Lung microvascular endothelial cell (primary cell): ENCODE results near the gene RCN2. TPM values are rescaled to one million over a fixed set of nuclear protein-coding genes. Genes with fewer than 3 reads are reported as not detected.

Experiments
- DNase-seq, 2 donors: peaks; one replicate each; pipeline versions ENCODE4 v3.0.0 to v3.0.0-alpha.2; 2010; ENCODE audit warnings: low read depth in 2 of 2
- total RNA-seq: library from RNA; depleted of rRNA; stranded (reverse); fragments of >200 nt; gene quantifications from 2 replicates; pipeline ENCODE4 v1.2.1, GENCODE V29; 2014

The RCN2 gene
- total RNA-seq, 1 donor from 2014 or later: 42.3 TPM

DNA sequence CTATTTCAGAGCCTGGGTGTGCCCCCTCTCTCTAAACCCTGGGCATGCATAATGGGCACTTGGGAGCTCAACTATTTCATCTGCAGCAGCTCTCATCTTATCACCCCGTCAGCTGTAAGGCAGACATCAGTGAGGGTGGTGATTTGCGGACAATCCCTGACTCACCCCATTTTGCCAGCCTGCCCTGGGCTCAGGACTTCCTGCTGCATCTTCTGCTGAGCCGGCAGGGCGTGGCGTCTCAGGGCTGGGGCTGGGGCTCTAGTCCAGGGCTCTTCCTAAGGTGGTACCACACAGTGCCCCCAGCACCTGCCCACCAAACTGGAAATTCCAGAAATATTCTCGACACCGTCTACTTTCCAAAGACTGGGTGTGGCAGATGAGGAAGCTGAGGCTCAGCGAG lies 62.5 kb downstream of the RCN2 start:
- peak in 1 of 2 donors; percentile 28 for DNase-seq

DNA sequence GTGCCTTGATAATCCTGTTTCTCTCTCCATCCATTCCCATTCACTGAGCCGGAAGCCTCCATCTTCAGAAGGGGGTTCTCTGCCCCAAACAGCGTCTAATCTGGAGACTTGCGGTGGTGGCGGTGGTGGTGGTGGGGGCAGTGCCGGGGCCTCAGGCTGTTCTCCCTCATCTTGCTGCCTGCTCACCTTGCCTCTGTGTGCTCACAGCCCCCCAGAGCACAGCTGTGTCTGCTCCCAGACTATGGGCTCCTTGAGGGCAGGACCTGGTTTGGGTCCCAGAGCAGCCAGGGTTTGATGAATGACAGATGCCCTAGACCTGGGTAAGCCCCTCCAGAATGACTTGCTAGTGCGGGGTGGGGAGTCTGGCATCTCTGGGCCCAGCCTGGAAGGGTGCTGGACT lies 62.9 kb downstream of the RCN2 start:
- no peak for DNase-seq

DNA sequence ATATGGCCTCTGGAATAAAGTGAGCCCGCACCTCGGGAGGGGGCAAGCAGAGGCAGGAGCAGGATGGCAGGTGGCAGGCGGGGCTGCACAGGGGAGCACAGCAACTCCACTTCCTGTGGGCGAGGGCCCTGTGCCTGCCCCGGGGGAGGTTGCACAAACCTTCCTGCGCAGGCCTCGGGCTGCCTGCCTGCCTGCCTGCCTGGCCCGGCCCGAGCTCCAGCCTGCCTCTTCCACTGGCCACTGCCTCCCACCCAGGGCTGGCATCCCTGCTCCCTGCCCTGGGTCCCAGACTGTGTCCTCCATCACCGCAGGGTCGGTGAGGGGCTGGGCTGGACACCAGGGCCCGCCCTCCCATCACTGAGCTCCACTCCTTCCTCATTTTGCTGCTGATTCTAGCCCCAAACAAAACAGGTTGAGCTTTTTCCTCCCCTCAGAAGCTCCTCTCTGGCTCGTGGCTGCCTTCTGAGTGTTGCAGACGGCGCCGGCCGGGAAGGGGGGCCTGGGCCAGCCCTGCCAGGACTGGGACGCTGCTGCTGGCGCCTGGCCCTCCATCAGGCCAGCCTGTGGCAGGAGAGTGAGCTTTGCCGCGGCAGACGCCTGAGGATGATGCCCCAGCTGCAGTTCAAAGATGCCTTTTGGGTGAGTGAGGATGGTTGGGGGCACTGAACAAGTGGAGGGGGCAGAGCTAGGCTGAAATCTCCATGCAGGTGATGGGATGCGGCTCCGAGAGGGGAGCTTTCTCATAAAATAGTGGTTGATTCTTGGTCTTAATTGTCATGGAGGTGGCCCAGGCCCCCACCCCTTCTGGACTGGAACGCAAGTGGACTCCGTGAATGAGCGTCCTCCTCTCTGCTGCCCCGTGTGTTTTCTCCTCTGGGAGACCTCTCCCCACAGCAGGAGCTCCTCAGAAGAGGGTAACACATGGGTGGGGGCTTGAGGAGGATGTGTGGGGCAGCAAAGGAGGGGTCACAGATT lies 63.7 kb downstream of the RCN2 start, which contains the start of gene PSTPIP1:
PSTPIP1 (plus strand) TSS at position 156 of the 975 bp plus-strand sequence; CDS start at position 604, 448 bp downstream.
- no peak for DNase-seq

DNA sequence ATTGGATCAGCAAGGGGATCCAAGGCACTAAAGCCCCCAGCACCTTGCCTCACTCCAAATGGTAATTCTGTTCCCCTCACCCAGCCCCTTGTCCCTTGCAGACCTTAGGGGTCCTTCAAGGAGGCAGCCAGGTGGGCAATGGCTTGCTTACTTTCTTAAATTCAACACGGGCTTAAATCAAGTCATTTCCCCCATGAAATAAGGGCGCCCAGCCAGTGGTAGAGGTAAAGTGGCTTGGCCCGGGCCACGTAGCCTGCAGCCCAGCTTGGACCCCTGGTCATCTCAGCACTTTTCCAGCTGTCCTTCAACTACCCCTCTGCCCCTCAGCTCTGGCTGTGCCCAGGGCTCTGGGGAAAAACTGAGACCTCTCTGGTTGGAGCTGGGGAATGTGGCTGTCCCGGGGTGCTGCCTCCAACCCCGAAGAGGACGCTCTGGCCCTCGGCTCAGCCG lies 64.6 kb downstream of the RCN2 start:
- no peak for DNase-seq

DNA sequence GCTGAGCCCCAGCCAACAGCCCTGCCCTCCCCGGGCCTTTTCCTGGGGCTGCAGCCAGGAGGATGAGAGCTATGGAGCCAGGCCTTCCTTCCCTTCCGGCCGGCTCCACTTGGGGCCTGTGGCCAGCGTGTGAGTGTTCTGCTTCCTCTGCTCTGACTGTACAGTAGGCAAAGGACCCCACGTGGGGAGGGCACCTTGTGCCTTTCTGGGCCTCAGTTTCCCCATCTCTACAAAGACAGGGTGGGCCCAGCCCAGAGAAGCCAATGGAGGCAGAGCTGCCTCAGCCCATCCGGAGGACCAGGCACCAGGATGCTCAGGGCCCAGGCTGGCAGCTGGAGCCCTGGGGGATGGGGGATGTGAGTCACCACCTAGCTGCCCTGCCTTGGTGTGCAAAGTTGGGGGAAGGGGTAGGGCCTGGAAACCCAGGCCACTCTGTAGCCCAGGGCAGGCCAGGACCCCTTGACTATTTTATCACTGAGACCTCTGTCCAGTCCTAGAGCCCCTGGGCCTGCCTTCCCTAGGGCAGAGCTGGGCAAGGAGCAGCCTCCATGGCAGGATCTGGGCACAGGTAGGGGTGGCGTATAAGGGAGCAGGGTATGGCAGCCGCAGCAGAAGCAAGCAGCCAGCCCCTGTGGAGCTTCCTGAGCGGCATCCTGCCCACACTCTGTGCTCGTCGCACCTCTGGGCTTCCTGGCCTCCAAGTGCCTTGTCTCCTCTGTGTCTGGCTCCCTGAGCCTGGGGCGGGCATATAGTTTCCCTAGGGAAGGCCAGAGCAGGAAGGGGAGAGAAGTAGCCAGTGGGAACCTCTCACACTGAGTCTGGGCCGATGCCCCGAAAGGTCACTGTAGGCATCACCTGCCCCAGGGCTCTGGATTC lies 65.2 kb downstream of the RCN2 start:
- DNase-seq: peak; percentile 47 to 72

DNA sequence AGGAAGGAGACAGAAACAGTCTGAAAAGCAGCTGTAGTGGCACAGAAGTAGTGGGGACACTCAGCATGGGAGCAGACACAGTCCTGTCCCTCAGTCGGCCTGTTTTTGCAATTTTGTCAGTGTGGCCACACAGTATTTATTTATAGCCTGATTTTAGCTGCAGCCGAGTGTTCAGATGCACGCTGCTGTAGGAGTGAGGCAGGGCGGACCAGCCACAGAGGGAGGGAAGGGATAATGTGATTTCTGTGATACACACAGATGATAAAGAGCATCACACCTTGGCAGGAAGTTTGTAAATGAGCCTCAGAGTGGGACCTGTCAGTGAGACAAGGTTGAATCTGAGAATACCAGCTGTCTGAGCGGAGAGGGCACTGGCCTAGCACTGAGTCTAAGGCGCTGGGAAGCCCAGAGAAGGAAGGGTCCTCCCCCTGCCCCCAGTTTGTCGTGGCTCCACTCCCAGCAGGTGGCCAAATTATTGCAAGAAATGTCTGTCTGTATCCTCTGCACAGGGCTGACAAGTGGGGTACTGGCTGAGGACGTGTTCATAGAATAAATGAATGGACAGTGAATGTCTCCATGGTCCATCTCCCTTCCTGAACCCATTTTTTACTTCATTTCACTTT lies 67.2 kb downstream of the RCN2 start:
- DNase-seq: no peak

DNA sequence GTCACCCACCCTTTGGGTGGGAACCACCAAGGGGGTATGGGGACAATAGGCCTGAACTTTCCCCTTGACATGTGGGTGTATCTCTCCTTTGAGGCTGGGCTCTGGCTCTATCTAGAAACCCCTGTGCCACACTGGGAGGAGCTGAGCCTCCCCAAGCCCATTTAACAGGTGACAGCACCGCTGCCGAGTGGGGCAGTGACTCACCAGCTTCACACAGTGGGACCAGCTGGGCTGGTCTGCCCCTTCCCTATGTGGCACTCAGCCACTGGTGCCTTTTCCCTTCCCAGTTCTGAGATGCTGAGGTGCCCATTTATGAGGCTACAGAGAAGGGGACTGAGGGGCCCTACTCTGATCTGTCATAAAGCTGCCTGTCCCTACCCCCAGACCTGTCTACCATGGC lies 68.4 kb downstream of the RCN2 start:
- DNase-seq: no peak

DNA sequence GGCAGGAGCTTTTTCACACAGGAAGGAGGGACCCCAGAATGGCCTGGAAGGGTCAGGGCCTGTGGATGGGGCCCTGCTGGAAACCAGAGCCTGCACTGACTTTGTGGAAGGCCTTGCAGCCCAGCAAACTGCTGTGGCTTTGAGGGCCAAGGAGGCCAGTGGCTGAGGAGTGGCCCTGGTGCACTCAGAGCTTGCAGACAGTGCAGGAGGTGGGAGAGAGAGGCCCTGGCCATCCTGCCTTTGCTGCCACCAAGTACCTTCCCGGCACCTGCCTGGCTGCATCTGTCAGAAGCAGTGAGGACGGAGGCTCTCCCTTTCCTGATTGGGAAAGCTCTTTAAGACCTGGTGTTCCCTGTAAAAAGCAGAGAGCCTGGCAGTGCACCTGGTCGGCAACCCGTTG lies 69.8 kb downstream of the RCN2 start:
- no peak for DNase-seq

DNA sequence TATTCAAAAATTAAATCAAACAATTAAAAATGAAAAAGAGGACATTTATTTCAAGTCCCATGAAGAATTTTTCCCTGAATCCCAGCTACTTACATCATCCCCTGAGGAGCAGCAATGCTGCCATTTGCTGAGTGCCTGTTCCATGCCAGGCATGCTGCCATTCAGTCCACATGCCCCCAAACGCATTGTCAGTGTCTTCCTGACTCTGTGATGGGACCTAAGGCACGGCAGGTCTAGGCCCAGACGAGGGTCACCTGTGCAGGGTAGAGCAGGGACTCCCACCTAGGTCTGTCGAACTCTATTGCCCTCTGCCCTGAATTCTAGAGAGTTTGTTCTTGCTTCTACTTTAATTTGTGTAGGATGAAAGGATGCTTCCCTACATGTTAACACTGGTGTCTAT lies 70.4 kb downstream of the RCN2 start:
- no peak for DNase-seq

DNA sequence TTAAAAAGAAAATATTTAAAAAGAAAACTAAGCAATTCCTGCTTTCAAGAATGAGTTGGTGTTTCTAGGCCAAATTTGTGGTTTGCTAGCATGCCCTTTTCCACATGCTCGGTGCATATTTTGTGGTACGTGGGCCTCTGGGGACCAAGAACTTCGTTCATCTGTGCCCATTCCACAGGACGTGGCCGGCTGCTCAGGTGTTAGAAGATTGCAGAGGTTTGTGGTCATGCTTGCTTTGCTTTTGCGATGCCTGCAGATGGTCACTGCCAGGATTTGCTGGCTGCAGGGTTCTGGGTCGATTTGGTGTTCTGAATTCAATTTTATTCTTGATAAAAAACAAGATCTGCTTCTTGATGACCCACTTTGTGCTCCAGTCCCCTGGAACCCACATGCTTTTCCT lies 70.9 kb downstream of the RCN2 start:
- no peak for DNase-seq

DNA sequence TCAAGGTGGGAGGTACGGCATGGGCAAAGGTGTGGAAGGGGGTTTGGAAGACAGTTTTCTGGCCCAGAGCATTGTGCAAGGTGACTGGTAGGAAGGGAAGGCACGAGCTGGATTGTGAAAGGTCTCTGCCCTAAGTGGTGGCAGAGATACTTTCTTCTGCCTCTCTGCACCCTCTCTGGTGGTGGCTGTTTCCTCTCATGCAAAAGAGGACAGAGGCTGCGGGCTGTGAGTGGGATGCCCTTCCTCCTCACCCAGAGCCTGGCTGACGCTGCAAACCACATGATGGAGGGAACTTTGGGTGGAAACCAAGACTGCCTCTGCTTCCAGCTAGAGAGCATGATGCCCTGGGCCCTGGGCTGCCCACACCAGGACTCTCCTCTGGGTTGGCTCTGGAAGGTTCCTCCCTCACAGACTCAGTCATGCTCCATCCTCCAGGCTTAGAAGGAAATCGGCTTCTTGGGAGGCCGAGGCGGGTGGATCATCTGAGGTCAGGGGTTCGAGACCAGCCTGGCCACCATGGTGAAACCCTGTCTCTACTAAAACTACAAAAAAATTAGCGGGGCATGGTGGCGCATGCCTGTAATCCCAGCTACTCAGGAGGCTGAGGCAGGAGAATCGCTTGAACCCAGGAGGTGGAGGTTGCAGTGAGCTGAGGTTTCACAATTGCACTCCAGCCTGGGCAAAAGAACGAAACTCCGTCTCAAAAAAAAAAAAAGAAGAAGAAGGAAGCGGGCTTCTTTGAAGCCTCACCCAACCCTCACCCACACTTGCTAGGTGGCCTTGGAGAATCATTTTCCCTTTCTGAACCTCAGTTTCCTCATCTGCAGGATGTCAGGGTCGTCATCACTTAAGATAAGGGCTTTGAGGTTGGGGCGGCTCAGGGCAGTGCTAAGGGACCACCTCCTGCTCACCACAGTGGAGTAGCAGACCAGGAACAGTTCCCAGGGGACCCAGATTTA lies 71.7 kb downstream of the RCN2 start:
- no peak for DNase-seq

Other genes starting within 250 kb of the RCN2 start
- 3.9 and 11.5 TPM in 2 replicates for gene SCAPER, start 26.4 kb upstream of the RCN2 start, total RNA-seq
- gene PSTPIP1, start 63.4 kb downstream of the RCN2 start, total RNA-seq: under 0.01 and 0.40 TPM in 2 replicates
- 164 and 170 TPM in 2 replicates for gene TSPAN3, start 139.4 kb downstream of the RCN2 start, total RNA-seq